GM18861 (cell line): Measurements from ENCODE around the gene GAS2L2.
"Not testable (repeated sequence)": the region's sequence is repeated elsewhere in the genome, so short reads cannot be mapped to it uniquely, and the experiment has no call there.

Experiments used
- ATAC-seq: cut with Tn5 transposase; IDR thresholded peaks from one replicate; pipeline ENCODE4 v1.9.1; 2021; ENCODE audit not compliant: unreplicated experiment

The GAS2L2 gene

DNA sequence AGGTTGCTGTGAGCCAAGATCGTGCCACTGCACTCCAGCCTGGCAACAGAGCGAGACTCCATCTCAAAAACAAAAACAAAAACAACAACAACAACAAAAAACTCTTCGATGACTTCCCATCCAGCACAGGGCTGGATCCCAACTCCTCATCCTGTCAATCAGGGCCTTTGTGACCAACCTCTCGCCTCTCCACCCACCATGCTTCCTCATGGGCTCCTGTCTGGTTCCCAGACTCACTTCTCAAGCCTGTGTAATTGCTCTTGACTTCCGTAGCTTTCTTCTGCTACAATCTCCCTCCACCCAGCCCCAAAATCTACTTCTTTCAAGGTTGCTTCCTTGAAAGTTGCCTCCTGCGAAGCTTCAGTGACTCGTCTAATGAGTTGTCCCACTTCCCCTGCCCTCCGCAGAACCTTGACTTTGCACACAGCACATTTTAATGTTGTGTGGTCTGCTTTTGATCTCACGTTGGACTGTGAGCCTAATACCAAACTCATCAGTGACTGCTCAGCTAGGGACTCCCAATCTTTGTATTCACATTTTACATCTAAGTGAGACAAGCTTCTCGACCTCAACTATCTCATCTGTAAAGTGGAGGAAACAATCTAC is 22.5 kb downstream of the GAS2L2 start:
- ATAC-seq: no peak

DNA sequence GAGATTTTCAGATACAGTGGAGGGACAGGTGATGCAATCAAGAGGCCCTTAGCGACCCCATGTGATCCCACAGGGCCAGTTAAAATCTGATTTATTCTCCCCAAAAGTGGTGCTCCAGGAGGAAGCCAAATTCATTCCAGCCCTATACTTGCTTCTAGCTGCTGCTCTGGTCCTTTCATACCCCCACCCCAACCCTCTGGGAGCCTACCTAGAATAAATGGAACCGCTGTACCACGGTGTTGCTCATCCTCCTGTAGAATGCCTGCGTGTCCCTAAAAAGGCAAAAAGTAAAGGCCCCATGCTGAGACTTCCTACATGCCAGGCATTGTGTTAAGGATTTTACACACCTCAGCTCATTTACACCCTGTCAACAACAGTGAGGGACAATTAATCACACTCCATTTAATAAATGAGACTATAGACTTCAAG is 23.6 kb downstream of the GAS2L2 start:
- no peak for ATAC-seq

DNA sequence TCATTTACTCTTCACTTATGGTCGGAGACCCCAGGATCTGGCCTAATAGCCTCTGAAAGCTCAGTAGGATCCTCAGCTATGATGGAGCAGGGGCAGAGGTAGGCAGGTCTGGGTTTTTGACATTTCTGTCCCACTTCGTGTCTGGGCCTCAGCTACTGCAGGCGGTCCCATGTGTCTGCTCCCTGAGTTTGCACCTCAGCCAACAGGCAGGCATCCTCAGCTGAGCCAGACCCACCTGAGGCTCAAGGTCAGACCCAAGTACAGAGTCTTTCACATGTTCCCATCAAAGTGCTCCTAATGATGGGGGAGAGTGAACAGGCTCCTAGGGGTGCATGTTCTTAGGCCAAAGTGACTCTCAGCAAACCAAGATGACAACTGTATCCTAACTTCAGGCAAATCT is 24.5 kb downstream of the GAS2L2 start:
- ATAC-seq: no peak

DNA sequence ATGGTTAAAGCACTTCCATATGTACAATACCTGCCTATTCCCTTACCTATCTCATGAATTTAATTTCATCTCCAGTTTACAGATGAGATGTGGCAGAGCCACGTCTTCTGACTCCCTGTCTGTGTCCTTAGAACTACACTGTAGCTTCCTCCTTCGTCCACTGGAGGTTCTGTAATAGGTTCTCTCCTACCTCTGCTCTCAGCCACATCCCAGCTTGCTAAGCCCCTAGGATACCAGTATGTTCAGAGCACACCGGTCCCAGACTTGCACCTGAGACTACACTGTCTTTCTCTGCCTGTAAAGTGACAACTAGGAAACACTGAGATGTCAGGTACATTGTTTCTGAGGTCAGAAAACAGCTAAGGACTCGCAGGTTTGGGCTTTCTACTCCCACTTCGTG is 25.4 kb downstream of the GAS2L2 start:
- no peak for ATAC-seq

DNA sequence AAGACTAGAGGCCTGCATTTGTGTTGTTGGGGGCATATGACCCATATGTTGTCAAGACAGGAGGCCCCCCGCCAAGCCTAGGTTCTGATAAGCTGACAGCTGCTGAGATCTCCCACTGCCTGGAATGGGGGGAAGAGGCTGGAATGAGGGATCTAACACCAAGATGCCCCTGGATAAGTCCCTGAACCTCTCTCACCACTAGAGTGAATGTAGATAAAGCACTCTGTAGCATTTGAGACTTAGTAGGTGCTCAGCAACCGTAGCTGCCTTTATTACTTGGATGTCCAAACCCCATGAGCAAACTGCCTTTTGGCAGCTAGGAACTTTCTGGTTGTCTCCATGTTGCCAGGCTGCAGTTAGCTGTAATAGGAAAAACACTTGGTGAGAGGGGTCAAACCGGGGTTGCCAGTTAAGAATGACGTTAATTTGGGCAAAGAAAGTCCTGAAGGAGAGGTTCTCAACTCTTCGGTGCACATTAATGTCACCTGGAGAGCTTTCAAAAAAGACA is 26.0 kb downstream of the GAS2L2 start:
- ATAC-seq: no peak

DNA sequence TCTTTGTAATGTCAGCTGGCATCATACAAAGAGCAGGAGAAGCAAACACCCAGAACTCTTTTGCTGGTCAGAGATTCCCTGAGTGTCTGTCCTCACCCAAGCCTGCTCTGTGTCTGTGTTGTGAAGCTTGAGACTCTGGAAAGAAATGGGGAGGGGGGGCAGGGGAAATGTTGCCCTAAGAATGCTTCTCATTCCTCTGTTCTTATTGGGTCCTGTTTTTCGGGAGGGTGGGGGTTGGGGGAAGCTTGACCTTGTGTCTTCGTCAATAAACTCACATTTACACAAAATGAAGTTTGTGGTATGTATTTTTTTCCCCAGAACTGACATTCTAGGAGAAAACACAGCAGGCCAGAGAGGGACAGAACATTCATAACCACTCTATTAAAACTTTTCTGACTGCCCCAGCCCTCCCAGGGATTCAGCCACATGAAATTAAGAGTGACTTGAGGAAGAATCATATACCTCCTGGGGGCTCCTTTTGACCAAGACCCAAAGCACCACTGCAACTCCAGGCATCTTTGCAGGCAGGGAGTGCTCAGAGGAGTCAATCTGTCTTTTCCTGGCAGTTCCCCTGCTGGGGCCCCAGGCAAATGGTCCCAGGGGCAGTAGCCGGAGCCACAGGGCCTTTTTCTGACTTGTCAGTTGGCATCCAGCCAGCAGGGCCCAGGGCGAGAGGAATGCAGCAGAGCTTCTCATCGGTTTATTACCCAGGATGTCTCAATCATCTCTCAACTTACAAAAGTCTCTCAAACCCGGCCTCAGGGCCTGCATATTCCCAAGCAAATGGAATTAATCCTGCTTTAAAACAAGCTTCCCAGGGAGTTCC is 26.7 kb downstream of the GAS2L2 start:
- no peak for ATAC-seq

DNA sequence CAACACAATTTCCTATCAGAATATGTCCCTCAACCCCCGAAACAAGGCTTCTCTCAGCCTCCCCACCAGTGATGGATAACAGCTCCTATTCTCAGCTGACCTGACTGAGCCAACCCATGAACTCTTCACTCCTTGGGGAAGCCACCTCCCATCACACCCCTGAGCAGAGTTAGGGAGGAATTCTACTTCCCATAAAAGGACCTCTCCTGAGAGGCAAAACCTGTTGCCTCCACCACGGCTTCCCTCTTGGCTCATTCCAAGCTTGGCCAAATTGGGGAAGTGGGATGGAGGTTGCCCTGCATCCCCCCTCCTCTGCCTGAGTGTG is 27.3 kb downstream of the GAS2L2 start:
- ATAC-seq: no peak

DNA sequence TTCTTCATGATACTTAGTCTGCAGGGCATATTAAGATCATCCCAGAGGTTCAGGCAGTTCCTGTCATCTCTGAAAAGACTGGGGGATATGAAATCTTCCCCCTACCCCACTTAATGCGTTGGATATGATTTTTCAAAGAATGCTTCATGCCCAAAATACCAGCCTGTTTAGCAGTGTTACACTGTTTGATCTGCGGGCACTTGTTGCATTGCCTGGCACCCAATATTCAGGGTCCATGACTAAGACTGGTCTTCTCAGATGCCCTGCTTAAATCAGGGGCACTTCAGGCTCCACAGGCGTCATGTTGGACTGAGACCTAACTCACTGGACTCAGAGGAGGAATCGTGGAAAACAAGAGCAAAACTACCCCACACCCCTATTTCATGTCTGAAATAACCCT is 28.0 kb downstream of the GAS2L2 start:
- no peak for ATAC-seq

DNA sequence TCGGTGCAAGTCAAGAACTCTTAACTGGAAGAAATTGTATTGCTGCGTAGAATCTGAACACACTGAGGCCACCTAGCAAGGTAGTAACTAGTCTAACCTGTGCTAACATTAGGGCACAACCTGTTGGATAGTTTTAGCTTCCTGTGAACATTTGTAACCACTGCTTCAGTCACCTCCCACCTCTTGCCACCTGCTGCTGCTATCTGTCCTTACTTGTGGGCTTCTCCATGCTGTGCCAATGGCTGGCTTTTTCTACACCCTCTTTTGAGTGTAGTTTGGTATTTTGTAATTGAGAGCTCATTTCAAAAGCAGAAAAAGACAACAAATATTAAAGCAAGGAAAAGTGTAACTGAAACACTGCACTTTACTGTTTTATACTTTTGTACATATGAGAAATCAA is 29.3 kb downstream of the GAS2L2 start:
- ATAC-seq: no peak

DNA sequence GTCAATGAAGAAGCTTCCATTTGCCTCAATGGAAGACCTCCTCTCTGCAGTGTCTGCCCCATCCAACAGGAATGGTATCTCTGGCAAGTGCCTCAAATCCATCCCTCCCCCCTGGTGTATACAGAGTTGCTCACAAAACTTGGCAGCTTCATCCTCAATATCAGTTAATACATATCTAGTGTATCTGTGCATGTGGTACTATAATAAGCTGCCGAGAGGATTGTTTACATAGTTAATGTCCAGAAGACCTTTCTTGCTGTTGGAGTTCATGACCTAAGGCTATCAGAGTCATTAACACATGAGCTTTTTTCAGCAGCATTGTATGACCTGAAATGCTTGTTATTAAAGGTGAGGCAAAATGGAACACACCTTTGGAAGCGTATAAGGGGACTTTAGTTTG is 35.6 kb downstream of the GAS2L2 start:
- no peak for ATAC-seq

DNA sequence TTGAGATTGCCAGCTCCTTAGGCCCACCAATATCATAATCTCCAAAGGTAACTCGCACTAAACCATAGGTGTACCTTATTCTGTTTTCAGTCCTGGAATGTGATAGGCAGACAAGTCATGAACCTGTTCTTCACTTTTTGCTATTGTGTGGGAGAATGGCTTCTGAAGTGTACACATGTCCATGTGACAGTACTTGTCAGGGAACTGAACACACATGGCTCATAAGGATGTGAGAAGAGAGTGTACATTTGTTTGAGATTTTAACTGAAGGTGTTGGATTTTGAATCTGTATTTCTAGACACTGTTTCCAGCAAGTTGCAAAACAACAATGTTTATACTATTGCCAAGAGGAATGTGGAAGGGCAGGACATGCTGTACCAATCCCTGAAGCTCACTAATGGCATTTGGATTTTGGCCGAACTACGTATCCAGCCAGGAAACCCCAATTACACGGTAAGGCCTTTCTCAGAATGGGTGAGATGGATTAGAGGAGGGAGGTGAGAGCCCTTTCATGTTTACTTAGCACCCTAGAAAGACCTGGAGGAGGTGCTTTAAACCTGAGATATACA is 36.1 kb downstream of the GAS2L2 start:
- no peak for ATAC-seq

DNA sequence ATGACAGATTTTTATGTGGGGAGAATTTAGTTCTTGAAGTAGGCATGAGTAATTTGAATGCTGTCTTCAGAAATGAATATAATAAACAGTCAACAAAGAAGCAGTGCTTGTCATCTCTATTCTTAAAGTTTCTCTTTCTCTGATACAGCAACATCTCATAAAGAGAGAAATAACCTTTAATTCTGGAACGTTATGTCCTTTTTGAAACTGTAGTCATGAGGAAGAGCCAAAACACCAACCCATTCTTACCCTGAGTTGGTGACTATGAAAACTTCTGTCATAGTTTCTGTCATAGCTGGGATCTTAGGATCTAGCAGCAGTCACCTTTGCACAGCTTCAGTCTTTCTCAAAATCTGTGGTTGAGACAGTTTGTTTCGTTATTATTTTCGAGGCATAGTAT is 36.9 kb downstream of the GAS2L2 start:
- ATAC-seq: no peak

DNA sequence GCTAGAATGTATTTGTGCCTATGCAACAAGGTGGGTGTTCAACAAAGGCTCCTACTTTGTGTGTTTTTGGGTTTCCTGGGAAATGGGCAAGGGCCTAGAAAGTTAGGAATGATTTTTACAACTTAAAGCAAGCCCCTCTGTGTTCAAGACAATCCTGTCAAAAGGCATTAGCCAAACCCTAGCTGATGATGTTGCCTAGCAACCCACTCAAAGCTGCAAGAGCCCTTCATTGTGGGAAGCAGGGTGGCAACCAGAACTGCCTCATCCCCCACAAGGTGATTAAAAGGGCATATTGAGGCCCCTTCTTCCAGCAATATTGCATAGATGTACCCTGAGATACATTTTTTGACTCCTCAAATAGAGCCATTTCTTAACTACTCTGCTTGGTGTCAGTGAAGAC is 37.6 kb downstream of the GAS2L2 start:
- no peak for ATAC-seq

DNA sequence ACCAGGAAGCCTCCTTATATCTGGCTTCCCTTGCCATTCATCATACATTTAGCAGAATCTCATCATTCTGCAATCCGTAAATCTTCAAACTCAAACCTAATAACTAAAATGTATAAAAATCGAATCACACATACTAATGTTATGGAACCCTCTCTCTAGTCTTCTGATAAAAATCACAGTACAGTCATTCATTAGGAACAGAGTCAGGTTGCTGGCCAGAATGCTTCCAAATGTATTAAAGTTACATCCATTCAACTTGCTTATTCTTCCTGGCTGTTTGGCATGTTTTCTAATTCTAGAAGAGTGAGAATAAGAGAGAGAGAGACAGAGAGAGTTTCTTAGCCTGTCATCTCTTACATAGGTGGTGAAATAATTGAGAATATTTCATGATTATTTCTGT is 38.1 kb downstream of the GAS2L2 start:
- no peak for ATAC-seq

DNA sequence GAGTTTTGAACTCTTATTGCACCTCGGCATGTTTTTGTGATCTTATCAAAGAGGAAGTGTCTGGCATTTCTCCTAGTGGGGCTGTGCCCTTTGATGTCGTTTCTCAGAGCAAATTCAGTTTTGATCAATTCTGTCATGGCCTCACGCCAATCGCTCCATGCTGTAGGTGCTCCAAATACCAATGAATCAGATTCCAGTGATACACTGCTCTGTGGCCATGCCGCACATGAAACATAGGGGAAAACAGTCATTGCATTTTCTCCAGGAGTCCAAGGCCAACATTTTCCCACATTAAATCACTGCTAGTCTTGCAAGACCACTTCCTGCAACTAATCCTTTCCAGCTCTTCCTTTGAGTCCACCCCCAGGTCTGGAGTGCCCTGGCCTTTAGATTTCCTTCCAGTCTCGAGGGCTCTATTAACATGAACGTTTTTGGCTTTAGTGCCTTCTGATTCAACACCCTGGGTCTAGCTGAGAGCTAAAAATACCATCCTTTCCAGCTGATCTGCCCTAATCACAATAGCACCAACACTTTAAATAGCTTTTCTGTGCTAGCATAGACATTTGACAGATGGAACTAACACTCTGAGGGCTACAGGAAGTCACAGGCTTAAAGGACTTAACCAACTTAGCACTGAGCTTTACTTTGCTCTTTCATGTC is 39.8 kb downstream of the GAS2L2 start:
- no peak for ATAC-seq

DNA sequence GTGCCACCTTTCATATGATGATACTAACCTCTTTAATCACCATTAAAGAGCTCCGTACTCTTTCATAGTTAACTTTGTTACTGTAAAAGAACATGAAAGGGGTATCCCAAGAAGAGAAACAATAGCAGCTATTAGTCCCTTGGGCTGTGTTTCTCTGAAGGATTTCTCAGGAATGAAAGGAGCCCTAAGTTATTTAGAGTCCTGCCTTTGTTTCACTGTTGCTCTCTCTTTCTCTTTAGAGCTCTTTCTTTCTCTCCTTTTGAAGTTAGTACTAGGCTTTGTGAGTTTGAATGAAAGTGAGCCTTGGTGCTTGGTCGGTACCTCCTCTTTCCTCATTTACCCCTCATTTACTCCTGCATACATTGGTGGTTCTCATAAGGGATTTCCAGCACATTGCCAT is 42.1 kb downstream of the GAS2L2 start:
- no peak for ATAC-seq

DNA sequence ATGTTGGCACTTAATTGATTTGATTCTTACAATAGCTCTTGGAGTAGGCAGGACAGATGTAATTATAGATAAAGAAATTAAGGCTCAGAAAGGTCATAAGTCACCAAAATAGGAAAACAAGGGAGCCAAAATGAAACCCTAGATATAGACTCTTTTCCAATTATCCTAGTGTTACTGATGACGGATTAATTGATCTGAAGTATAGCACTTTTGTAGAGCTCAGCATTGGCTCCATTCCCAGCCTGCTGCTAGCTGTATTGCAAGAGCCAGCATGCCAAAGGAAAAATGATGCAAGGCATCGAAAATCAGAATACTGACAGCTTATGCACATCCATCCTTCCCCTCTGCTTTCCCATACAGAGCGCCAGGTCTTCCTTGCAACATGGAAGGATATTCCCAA is 43.2 kb downstream of the GAS2L2 start:
- no peak for ATAC-seq

DNA sequence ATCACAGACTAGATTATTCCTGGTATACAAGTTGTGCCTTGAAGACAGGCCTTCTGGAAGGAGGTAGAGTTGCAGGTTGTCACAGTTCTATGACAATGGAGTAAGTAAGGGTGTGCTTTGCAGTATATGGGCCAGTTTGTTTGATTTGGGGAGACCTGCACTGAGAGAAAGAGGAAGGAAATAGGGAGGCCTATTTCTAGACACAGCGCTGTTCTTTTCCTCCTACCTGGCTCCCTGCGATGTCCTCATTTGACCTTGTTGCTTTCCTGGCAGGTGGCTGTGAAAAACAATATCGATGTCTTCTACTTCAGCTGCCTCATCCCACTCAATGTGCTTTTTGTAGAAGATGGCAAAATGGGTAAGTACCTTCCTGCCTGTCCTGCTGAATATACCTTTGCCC is 44.1 kb downstream of the GAS2L2 start:
- ATAC-seq: no peak

DNA sequence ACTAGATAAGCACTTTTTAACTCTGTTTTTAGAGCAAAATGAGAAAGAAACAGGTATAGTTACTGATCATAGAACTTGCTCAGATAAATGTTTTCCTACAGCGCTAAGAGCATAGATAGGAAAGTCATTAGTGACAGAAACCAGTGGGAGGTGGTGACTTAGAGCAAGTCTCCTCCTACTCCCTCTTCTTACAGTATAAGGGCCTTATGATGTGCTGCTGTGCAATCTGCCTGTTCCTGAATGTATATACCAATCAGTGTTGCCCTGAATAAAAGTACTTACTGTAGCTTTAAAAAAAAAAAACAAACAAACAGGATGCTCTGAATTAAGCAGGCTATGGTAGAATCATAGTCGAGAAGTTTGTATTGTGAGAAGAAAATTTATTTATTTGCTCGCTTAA is 44.9 kb downstream of the GAS2L2 start:
- no peak for ATAC-seq

DNA sequence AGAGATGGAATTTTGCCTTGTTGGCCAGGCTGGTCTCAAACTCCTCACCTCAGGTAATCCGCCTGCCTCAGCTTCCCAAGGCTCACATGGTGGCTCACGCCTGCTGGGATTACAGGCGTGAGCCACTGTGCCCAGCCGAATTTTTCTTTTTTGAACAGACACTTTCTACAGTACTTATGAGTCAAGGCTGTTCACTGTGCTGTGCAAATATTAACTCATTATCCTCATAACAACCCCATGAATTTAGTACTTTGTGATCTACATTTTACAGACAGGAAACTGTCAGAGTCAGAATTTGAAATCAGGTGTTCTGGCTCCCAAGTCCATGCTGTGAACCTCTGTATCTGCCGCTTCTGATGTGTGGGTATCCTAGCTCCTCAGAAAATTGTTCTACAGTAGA is 47.3 kb downstream of the GAS2L2 start:
- no peak for ATAC-seq

DNA sequence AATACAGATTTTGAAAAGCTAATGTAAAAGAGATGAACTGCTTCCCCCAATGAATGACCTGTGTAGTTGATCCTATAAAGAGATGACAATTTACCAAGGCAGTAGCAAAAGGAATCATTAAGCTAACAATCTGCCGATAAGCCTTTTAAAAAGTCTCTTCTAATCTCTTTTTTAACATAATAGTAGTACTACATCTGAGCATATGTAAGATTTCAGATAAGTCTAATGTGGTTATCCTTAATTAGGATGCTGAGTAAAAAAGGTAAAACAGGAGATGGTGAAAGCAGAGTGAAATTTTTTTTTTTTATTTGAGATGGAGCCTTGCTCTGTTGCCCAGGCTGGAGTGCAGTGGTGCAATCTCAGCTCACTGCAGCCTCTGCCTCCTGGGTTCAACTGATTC is 47.8 kb downstream of the GAS2L2 start:
- no peak for ATAC-seq

DNA sequence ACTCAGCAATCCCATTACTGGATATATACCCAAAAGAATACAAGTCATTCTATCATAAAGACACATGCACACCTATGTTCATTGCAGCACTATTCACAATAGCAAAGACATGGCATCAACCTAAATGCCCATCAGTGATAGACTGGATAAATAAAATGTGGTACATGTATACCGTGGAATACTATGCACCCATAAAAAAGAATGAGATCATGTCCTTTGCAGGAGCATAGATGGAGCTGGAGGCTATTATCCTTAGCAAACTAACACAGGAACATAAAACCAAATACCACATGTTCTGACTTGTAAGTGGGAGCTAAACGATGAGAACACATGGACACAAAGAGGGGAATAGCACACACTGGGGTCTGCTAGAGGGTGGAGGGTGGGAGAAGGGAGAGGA is 49.7 kb downstream of the GAS2L2 start:
- not testable (repeated sequence) for ATAC-seq
